Measurements from ENCODE around the gene CDC34. TPM values are rescaled to one million over a fixed set of nuclear protein-coding genes. Genes with fewer than 3 reads are reported as not detected.

CDC34 gene
- total and polyA plus RNA-seq, 9 of the 15 experiments (the other 6 are each of a cell fraction or from before 2014, with no cell fraction given): 0.80 to 203 (median 65.5) TPM

GRCh38 chr19:510606-511100 is 20.9 kb upstream of the CDC34 start:
- Histone ChIP-seq H3K9me1 (ENCODE audit: control insufficient read depth, insufficient read depth, low read length) (peaks cover 4% of the 10 kb centered on the region), H3K36me3 (ENCODE audit: control insufficient read depth, insufficient read depth, low read length) (peaks cover 24% of the 10 kb centered on the region; the same call in 2 of the 3 replicates), H3K4me3 (no peak overlapping the region), H3K27ac (ENCODE audit: extremely low read depth, low read depth, low read length) (peak overlapping the region; percentile 4; the same call in 2 of the 3 replicates), H4K20me1 (replicated peaks; ENCODE audit: control insufficient read depth, insufficient read depth, low read length) (no peaks in the 10 kb centered on the region), H3K9me3 (replicated peaks; ENCODE audit: control insufficient read depth, insufficient read depth, low read depth, low read length) (peaks cover 4% of the 10 kb centered on the region; the same call in 1 of the 2 replicates), H3K27me3 (ENCODE audit: control insufficient read depth in 2 of 2, insufficient read depth in 2 of 2, low read length in 2 of 2) (no peaks in the 10 kb centered on the region; a peak in 1 of 5 replicates), H2AFZ (ENCODE audit: low read depth, low read length) (0 out of 2 replicates have a peak overlapping the region, but pooled peaks have one; percentile 4), H3K9ac (ENCODE audit: insufficient read depth in 1 of 2, low read depth in 2 of 2, low read length in 2 of 2) (peak overlapping the region; percentile 2 to 81; a peak in 3 of 4 replicates), H3K4me1 (replicated peaks in 1 of 2; ENCODE audit: control insufficient read depth in 2 of 2, insufficient read depth in 2 of 2, low read length in 2 of 2) (peaks cover 16 to 78% of the 10 kb centered on the region in 2 experiments; a peak in 4 of 5 replicates), H3K79me2 (ENCODE audit: control insufficient read depth, insufficient read depth, low read length) (peaks cover 16% of the 10 kb centered on the region; the same call in 2 of the 3 replicates), H3K4me2 (ENCODE audit: insufficient read depth, low read length) (peak overlapping the region; percentile 6; the same call in 1 of the 2 replicates)
- ATAC-seq (peak; percentile 70), DNase-seq (ENCODE audit: extremely low read depth in 1 of 4, low spot score in 3 of 4) (peak; percentile 69 to 92 (median 76)), FAIRE-seq (peak; percentile 85)
- intact Hi-C loops (cut with micrococcal nuclease) (no loop called here), in situ Hi-C loops (cut with MboI) (no loop called here)
- ChIA-PET POLR2A (interaction anchor here (0.6 to 2.0 kb wide), 10 partner anchors 10 to 352 kb away, joined by 3 to 8 read pairs (median 4); no protein-coding TSS in a partner anchor), CTCF (ENCODE audit: low intra/inter-chr PET ratio) (no interaction called here)
- 29% methylated on average over 20 of the region's 21 CpGs for WGBS (ENCODE audit: insufficient coverage, low coverage, missing lambda C conversion rate)
- no TSS peak for BruUV-seq (replicated peaks)
- TF ChIP-seq DACH1 (IDR thresholded peaks at IDR 0.05; ENCODE audit: partially characterized antibody): peak; percentile 97
- TF ChIP-seq NRF1 (conservative IDR thresholded peaks at IDR 0.05 in 1 of 2, IDR thresholded peaks at IDR 0.05 in 1 of 2): peak; percentile 23 to 30; a peak in 2 of 4 replicates
- TF ChIP-seq ZNF143 (CRISPR knock-in tag; IDR thresholded peaks at IDR 0.05): peak; percentile 63
- no peak for TF ChIP-seq KAT2B (IDR thresholded peaks at IDR 0.05; ENCODE audit: low read depth, low read length)
- peak; percentile 57 for TF ChIP-seq DEAF1 (CRISPR knock-in tag; IDR thresholded peaks at IDR 0.05)
- peak in 1 of 2 experiments; percentile 18; a peak in 1 of 4 replicates for TF ChIP-seq FOXA3 (CRISPR knock-in tag; conservative IDR thresholded peaks at IDR 0.05 in 1 of 2, IDR thresholded peaks at IDR 0.05 in 1 of 2)
- peak; percentile 22; the same call in 1 of the 2 replicates for TF ChIP-seq NBN (IDR thresholded peaks at IDR 0.05; ENCODE audit: low read depth)
- TF ChIP-seq COPS2 (conservative IDR thresholded peaks at IDR 0.05): no peak
- TF ChIP-seq STAG1 (CRISPR knock-in tag; IDR thresholded peaks at IDR 0.05; ENCODE audit: borderline replicate concordance): peak; percentile 62; the same call in 1 of the 2 replicates
- TF ChIP-seq SRSF7 (optimal IDR thresholded peaks at IDR 0.05; ENCODE audit: low read depth, low read length): no peak
- peak; percentile 67; the same call in 1 of the 2 replicates for TF ChIP-seq CXXC5 (CRISPR knock-in tag; IDR thresholded peaks at IDR 0.05)
- TF ChIP-seq ZNF75A (CRISPR knock-in tag; IDR thresholded peaks at IDR 0.05): no peak
- TF ChIP-seq ZNF282 (CRISPR knock-in tag; IDR thresholded peaks at IDR 0.05): no peak; the same call in 1 of the 2 replicates
- peak; percentile 36; the same call in 1 of the 2 replicates for TF ChIP-seq JUN (IDR thresholded peaks at IDR 0.05; ENCODE audit: borderline replicate concordance, low read depth, low read length)
- no peak for TF ChIP-seq JUN (CRISPR knock-in tag; IDR thresholded peaks at IDR 0.05; ENCODE audit: borderline replicate concordance)
- no peak for TF ChIP-seq FOXP4 (CRISPR knock-in tag; IDR thresholded peaks at IDR 0.05; ENCODE audit: borderline replicate concordance)
- TF ChIP-seq PCBP1 (IDR thresholded peaks at IDR 0.05; ENCODE audit: low read depth, low read length, poor library complexity, severe bottlenecking): peak; percentile 50
- no peak for TF ChIP-seq ATF1 (CRISPR knock-in tag; IDR thresholded peaks at IDR 0.05)
- TF ChIP-seq ATF1 (tag; IDR thresholded peaks at IDR 0.05): peak; percentile 34; the same call in 1 of the 2 replicates
- peak; percentile 57 for TF ChIP-seq POLR2G (IDR thresholded peaks at IDR 0.05; ENCODE audit: low read depth, low read length)

Measured in K562 (cell line).